ENCODE results near the gene LIME1. TPM values are rescaled to one million over a fixed set of nuclear protein-coding genes. Genes with fewer than 3 reads are reported as not detected.
A peak's percentile ranks its signal among the peaks of the same experiment; 100 is the strongest.

The LIME1 gene
- total and polyA plus RNA-seq, 9 of the 15 experiments (the other 6 are each of a cell fraction or from before 2014, with no cell fraction given): 0.11 to 17.1 (median 2.8) TPM; not detected in 2

GRCh38 chr20:63772781-63773518, 36.5 kb downstream of the LIME1 start:
- FAIRE-seq (no peak), DNase-seq (ENCODE audit: extremely low read depth in 1 of 4, low spot score in 3 of 4) (peak in 1 of 4 experiments; percentile 43), ATAC-seq (peak; percentile 66)
- Histone ChIP-seq H2AFZ (ENCODE audit: low read depth, low read length) (peak overlapping the region; percentile 74), H3K4me3 (no peak overlapping the region), H3K79me2 (ENCODE audit: control insufficient read depth, insufficient read depth, low read length) (no peaks in the 10 kb centered on the region), H4K20me1 (replicated peaks; ENCODE audit: control insufficient read depth, insufficient read depth, low read length) (no peaks in the 10 kb centered on the region; the same call in 1 of the 2 replicates), H3K9me1 (ENCODE audit: control insufficient read depth, insufficient read depth, low read length) (no peaks in the 10 kb centered on the region), H3K9ac (ENCODE audit: insufficient read depth in 1 of 2, low read depth in 2 of 2, low read length in 2 of 2) (peak overlapping the region; percentile 38 to 86; a peak in 3 of 4 replicates), H3K27me3 (ENCODE audit: control insufficient read depth in 2 of 2, insufficient read depth in 2 of 2, low read length in 2 of 2) (peaks cover 0 to 5% of the 10 kb centered on the region in 2 experiments; a peak in 2 of 5 replicates), H3K27ac (ENCODE audit: extremely low read depth, low read depth, low read length) (no peak overlapping the region; the same call in 2 of the 3 replicates), H3K36me3 (ENCODE audit: control insufficient read depth, insufficient read depth, low read length) (no peaks in the 10 kb centered on the region), H3K4me2 (ENCODE audit: insufficient read depth, low read length) (no peak overlapping the region), H3K4me1 (replicated peaks in 1 of 2; ENCODE audit: control insufficient read depth in 2 of 2, insufficient read depth in 2 of 2, low read length in 2 of 2) (peaks cover 7 to 47% of the 10 kb centered on the region in 2 experiments; a peak in 3 of 5 replicates), H3K9me3 (replicated peaks; ENCODE audit: control insufficient read depth, insufficient read depth, low read depth, low read length) (no peaks in the 10 kb centered on the region)
- intact Hi-C loops (cut with micrococcal nuclease): no loop called here
- ChIA-PET CTCF (ENCODE audit: low intra/inter-chr PET ratio) (no interaction called here), POLR2A (interaction anchor here (0.7 kb wide), 1 partner anchor 11 kb away, joined by 3 read pairs; no protein-coding TSS in a partner anchor)
- in situ Hi-C loops (cut with MboI): loop anchor here (5.0 kb wide), 1 partner anchor 61 kb away; no protein-coding TSS in a partner anchor
- no TSS peak for BruUV-seq (replicated peaks)
- WGBS (ENCODE audit: insufficient coverage, low coverage, missing lambda C conversion rate): 46% methylated on average over 18 of the region's 20 CpGs
- TF ChIP-seq ETV1 (tag; conservative IDR thresholded peaks at IDR 0.05; ENCODE audit: low read depth) (0 out of 2 replicates have a peak, but pooled peaks have one; percentile 24), RBM22 (IDR thresholded peaks at IDR 0.05; ENCODE audit: low read depth, low read length, poor library complexity, severe bottlenecking) (no peak), ZBTB34 (CRISPR knock-in tag; IDR thresholded peaks at IDR 0.05) (no peak), ZBTB1 (CRISPR knock-in tag; IDR thresholded peaks at IDR 0.05; ENCODE audit: borderline replicate concordance, low read depth) (no peak), JUNB (CRISPR knock-in tag; conservative IDR thresholded peaks at IDR 0.05) (no peak), POLR2G (IDR thresholded peaks at IDR 0.05; ENCODE audit: low read depth, low read length) (0 out of 2 replicates have a peak, but pooled peaks have one; percentile 6), MGA (IDR thresholded peaks at IDR 0.05) (peak; percentile 88)
